HG03558 (cell line): Measurements from ENCODE around the gene MBD4.

Experiments
- ATAC-seq: cut with Tn5 transposase; IDR thresholded peaks from one replicate; pipeline ENCODE4 v1.9.1; 2021; ENCODE audit warnings: moderate number of reproducible peaks; ENCODE audit not compliant: unreplicated experiment; ENCODE audit errors: extremely low read depth

Gene MBD4

GRCh38 chr3:129434140-129434539, 5.6 kb downstream of the MBD4 start:
- no peak for ATAC-seq

DNA sequence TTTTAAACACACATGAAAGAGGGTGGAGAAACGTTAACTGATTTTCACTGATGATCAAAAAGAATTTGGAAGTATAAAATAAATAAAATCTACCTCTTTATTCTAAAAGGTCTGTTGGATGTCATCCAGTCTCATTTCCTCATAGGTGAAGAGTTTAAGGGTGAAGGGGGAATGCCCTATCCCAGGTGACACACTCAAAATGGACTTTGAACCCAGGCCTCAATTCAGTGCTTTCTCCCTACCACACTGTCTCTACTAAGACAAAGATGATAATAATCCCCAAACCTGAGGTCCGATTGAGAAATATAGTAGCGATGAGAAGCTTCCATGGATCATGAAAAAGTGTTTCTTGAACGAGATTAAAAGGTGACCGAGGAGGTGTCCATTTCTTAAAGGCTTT, 6.2 kb downstream of the MBD4 start:
- ATAC-seq, result no peak

GRCh38 chr3:129432671-129433070, 7.1 kb downstream of the MBD4 start:
- no peak for ATAC-seq

DNA sequence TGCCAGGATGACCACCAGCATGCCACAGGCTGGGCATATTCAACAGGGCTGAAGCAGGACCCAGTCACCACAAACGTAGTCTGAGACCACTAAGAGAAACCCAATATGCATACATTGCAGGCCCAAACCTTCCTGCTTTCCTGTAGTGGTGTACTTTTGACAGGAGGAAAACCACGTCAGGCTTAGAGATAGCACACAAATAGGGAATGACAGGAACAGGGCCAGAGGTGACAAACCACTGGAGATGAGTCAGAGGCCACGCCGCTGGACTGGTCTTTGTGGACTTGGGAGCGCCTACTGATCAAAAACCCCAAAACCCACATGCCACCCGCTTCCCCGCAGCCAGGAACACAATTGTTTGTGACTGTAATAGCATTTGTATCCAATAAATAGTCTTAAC, 7.7 kb downstream of the MBD4 start:
- ATAC-seq, result no peak

DNA sequence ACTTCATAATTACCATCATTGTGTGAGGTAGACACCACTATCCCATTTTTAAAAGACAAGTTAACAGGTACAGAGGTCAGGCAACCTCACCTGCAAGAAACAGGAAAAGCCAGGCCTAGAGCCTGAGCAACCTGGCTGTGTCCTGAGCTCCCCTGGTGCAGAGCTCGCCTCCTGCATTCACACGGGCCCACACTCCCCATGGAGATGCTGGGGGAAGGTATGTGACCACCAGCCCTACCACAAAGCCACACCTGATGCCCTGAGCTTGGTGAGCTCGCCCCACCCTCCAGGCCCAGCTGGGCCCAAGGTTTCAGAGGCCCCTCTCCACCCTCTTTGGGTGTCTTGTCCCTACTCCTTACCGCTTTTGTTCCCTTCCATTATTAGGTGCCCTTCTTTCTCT, 10.1 kb downstream of the MBD4 start:
- no peak for ATAC-seq

GRCh38 chr3:129429080-129429451, 10.7 kb downstream of the MBD4 start:
- no peak for ATAC-seq

GRCh38 chr3:129428376-129429079, 11.2 kb downstream of the MBD4 start, which contains the start of gene EFCAB12:
Gene EFCAB12 (minus strand): TSS chr3:129428636. CDS start chr3:129428488, 148 bp downstream.
- ATAC-seq, result peak; percentile 81

DNA sequence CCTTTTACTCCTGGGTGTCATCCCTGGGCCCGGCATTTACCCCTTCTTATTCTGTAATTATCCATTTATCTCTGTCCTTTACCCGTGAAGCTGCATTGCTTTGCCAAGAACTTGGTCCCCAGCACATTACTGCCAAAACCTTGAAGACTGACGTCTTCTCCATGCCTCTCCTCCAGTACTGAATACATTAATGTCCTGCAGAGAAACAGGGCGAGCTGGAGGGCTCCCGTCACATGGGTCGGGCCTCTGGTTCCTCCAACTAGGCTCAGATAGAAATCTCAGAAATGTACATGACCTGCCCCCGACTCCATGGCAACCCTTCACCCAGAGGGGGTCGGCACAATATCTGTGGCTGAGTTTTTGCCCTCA, 11.8 kb downstream of the MBD4 start:
- no peak for ATAC-seq

GRCh38 chr3:129425619-129426018, 14.1 kb downstream of the MBD4 start:
- no peak for ATAC-seq

DNA sequence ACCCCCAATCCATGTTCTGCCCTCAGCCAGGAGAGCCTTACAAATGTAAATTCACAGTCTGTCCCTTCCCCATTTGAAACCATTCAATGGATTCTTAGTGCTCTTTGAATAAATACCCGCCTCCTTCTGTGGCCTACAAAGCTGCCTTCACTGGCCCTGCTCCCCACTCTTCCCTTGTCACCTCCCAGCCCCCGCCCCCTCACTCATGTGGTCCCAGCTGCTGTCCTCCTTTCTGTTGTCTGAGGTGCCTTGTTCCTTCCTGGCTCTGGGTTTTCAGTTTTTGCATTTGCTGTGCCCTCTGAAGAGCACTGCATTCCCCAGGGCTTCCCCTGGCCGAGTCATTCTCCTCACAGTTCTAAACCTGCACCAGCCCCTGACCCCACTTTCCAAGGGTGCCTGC, 14.5 kb downstream of the MBD4 start:
- no peak for ATAC-seq

DNA sequence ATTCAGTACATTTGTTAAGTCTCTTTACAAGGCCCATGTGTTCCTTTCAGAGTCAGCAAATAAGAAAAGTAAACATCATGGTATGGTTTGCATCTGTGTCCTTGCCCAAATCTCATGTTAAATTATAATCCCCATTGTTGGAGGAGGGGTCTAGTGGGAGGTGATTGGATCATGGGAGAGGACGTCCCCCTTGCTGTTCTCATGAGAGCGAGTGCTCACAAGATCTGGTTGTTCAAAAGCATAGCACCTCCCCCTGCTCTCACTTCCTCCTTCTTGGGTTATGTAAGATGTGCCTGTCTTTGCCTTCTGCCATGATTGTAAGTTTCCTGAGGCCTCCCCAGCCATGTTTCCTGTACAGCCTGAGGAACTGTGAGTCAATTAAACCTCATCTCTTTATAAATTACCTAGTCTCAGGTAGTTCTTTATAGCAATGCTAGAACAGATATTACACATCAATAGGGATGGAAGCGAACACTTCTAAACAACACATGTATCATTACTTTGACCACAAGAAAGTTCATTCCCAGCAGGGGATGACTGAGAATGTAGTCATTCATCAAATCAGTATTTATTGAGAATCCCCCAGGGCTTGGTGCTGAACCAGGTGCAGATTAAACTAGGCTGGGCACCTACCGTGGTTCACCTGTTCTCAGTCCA, 15.4 kb downstream of the MBD4 start:
- no peak for ATAC-seq

- ATAC-seq, result no peak
Measured at GRCh38 chr3:129422897-129423296, 16.9 kb downstream of the MBD4 start.

GRCh38 chr3:129421988-129422745, 17.6 kb downstream of the MBD4 start:
- no peak for ATAC-seq

DNA sequence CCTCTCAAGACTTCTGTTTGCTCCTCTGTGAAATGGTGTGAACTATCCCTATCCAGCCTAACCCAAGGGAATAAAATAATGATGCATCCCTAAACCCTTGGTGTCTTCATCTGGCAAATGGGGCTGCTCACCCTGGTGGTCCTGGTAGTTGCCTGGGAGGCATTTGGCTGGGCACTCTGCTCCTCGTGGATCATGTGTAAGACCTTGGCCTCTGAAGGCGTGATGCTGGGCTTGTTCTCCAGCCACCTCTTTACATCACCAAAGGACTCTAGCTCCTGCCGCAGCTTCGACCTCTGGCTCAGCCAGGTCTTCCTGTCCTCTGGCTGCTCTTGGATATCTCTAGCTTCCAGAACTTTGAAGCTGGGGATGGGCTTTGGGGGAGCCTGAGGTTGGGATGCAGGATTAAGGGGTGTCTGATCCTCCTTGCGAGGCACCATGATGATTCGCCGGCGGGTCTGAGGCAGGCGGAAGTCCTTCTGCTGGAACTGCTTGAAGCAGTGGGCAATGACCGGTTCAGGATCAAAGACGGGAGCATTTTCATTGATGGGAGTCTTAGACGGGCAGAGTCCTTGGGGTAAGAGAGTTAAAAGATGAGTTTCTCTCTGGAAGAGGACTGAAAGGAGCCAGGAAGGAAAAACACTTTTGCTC, 18.4 kb downstream of the MBD4 start:
- ATAC-seq, result no peak

- ATAC-seq, result no peak
Measured at GRCh38 chr3:129419476-129419875, 20.3 kb downstream of the MBD4 start.

GRCh38 chr3:129418041-129418973, 21.4 kb downstream of the MBD4 start:
- ATAC-seq, result no peak

DNA sequence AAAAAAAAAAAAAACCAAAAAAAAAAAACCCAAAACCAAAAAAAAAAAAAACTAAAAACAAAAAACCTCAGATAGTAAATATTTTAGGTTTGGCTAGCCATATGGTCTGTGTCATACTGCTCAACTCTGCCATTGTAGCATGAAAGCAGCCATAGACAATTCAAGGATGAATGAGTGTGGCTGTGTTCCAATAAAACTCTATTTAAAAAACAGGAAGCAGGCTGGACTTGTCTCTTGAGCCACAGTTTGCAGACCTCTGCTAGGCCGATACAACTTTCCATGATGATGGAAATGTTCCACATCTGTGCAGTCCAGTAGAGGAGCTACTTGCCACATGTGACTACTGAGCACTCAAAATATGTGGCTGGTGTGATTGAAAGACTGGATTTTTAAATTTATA, 22.4 kb downstream of the MBD4 start:
- ATAC-seq, result no peak

- no peak for ATAC-seq
Measured at GRCh38 chr3:129416415-129416814, 23.3 kb downstream of the MBD4 start.

DNA sequence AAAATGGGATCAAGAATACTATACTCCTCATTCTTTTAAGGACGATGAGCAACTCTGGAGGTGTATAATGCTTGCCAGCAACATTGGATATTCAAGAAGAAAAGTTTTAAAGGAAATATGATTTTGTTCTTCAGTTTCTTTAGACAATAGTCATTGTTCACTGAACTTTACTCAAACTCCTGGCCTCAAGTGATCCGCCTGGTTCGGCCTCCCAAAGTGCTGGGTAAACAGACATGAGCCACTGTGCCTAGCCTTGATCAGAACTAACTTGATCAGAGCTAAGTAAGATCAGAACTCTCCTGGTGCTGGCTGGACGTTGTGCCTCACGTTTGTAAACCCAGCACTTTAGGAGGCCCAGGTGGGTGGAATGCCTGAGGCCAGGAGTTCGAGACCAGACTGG, 23.9 kb downstream of the MBD4 start:
- no peak for ATAC-seq

- ATAC-seq, result no peak
Measured at GRCh38 chr3:129415378-129415777, 24.4 kb downstream of the MBD4 start.
